A549 (cell line): Measurements from ENCODE around the gene SORBS1.
"Not testable (repeated sequence)": the region's sequence is repeated elsewhere in the genome, so short reads cannot be mapped to it uniquely, and the experiment has no call there.

Experiments used
- CEBPB ChIP-seq, 2 experiments: fragments of >200 bp in 1 of 2; sonication (Bioruptor Twin) in 1 of 2; formaldehyde crosslinking in 1 of 2; IDR thresholded peaks; 2 replicates each; pipeline ENCODE4 v1.6.1; 2012 to 2016
- CHD4 ChIP-seq: fragments of 200-600 bp; sonication (generic); IDR thresholded peaks from 2 replicates; pipeline ENCODE4 v1.6.1; 2016; ENCODE audit warnings: antibody characterized with exemption, mild to moderate bottlenecking, borderline replicate concordance
- CTCF ChIP-seq: fragments of >200 bp; sonication (Bioruptor Twin); formaldehyde crosslinking; IDR thresholded peaks from 3 replicates; pipeline ENCODE4 v1.5.1; 2016
- E2F6 ChIP-seq: IDR thresholded peaks from 2 replicates; pipeline ENCODE4 v1.6.1; 2012; ENCODE audit warnings: low read depth, borderline replicate concordance
- EHMT2 ChIP-seq: fragments of 200-600 bp; sonication (generic); IDR thresholded peaks from 2 replicates; pipeline ENCODE4 v1.6.1; 2016; ENCODE audit warnings: antibody characterized with exemption, low read depth, mild to moderate bottlenecking, moderate library complexity
- HOXA7 ChIP-seq: fragments of 250-450 bp; sonication (Bioruptor Pico); IDR thresholded peaks from 2 replicates; pipeline ENCODE4 v1.5.0; 2020; ENCODE audit warnings: mild to moderate bottlenecking, moderate library complexity
- JUN ChIP-seq, 2 experiments: fragments of >200 bp; sonication (Bioruptor Twin); formaldehyde crosslinking; IDR thresholded peaks; 2 replicates in 1 of 2; 3 replicates in 1 of 2; pipeline ENCODE4 v1.6.1; 2016 to 2017
- KDM1A ChIP-seq: fragments of 200-600 bp; sonication (generic); IDR thresholded peaks from 2 replicates; pipeline ENCODE4 v1.6.1; 2016; ENCODE audit warnings: low read depth, mild to moderate bottlenecking
- MAX ChIP-seq: IDR thresholded peaks from 2 replicates; pipeline ENCODE4 v1.6.1; 2012
- POLR2A ChIP-seq: IDR thresholded peaks from 2 replicates; pipeline ENCODE4 v1.6.1; 2012; ENCODE audit warnings: mild to moderate bottlenecking, low read length
- REST ChIP-seq: fragments of 200-600 bp; sonication (generic); IDR thresholded peaks from 2 replicates; pipeline ENCODE4 v1.6.1; 2016; ENCODE audit warnings: antibody characterized with exemption, mild to moderate bottlenecking, moderate library complexity
- TP53 ChIP-seq: fragments of 250-450 bp; sonication (Bioruptor Pico); IDR thresholded peaks from 2 replicates; pipeline ENCODE4 v1.5.0; 2021; ENCODE audit warnings: mild to moderate bottlenecking, moderate library complexity

- not testable (repeated sequence) for TF ChIP-seq MAX; POLR2A; CTCF; REST; HOXA7 (CRISPR knock-in tag); JUN (IDR thresholded peaks at IDR 0.05); E2F6; CHD4; EHMT2; CEBPB (IDR thresholded peaks at IDR 0.05); TP53; KDM1A
Observed at GRCh38 chr10:95467642-95468041, 93.5 kb downstream of the SORBS1 start.
